CD8-positive, alpha-beta memory T cell (primary cell): Measurements from ENCODE around the gene ANO4. TPM values are rescaled to one million over a fixed set of nuclear protein-coding genes. Genes with fewer than 3 reads are reported as not detected.
"Not testable (repeated sequence)": the region's sequence is repeated elsewhere in the genome, so short reads cannot be mapped to it uniquely, and the experiment has no call there.

Experiments
- CTCF ChIA-PET: fragments of 350-600 bp; sonication (Branson Sonifier 250); formaldehyde crosslinking; loops from one replicate; lab custom pipeline; 2021; ENCODE audit warnings: antibody characterized with exemption; lab: Charles Lee
- POLR2A ChIA-PET: fragments of 350-600 bp; sonication (Branson Sonifier 250); formaldehyde crosslinking; loops from one replicate; lab custom pipeline; 2021; ENCODE audit warnings: antibody characterized with exemption; lab: Charles Lee
- DNase-seq, 5 donors: peaks; one replicate each; pipeline versions ENCODE4 v3.0.0 to v3.0.0-alpha.2; 2020 to 2022; ENCODE audit warnings: mixed read lengths in 1 of 5
- H3K27ac ChIP-seq: one replicate; pipeline ENCODE4 v1.7.0; 2013; ENCODE audit warnings: low read depth, mild to moderate bottlenecking, low read length, moderate library complexity
- H3K27me3 ChIP-seq: 2 replicates; pipeline ENCODE4 v1.7.0; 2013; ENCODE audit warnings: low read length, mild to moderate bottlenecking; ENCODE audit not compliant: insufficient read depth, poor library complexity, severe bottlenecking
- H3K36me3 ChIP-seq: 2 replicates; pipeline ENCODE4 v1.7.0; 2013; ENCODE audit warnings: mild to moderate bottlenecking, low read length, moderate library complexity; ENCODE audit not compliant: insufficient read depth
- H3K4me1 ChIP-seq: 2 replicates; pipeline ENCODE4 v1.7.0; 2013; ENCODE audit warnings: mild to moderate bottlenecking, low read length, moderate library complexity; ENCODE audit not compliant: insufficient read depth
- H3K4me3 ChIP-seq: 2 replicates; pipeline ENCODE4 v1.7.0; 2013; ENCODE audit warnings: mild to moderate bottlenecking, low read length
- H3K9me3 ChIP-seq: 2 replicates; pipeline ENCODE4 v1.7.0; 2013; ENCODE audit warnings: mild to moderate bottlenecking, low read length
- H3K27ac Mint-ChIP-seq, 8 donors: one replicate each; pipeline ENCODE4 v1.8.0; 2020 to 2021; ENCODE audit warnings: mixed read lengths in 8 of 8, mild to moderate bottlenecking in 6 of 8, inconsistent platforms in 3 of 8, moderate library complexity in 3 of 8
- H3K27me3 Mint-ChIP-seq, 2 donors: one replicate each; pipeline ENCODE4 v1.8.0; 2020 to 2021; ENCODE audit warnings: mixed read lengths in 2 of 2, mild to moderate bottlenecking in 1 of 2, moderate library complexity in 1 of 2
- H3K36me3 Mint-ChIP-seq, 3 donors: one replicate each; pipeline ENCODE4 v1.8.0; 2020 to 2021; ENCODE audit warnings: mixed read lengths in 3 of 3, inconsistent platforms in 1 of 3, mild to moderate bottlenecking in 1 of 3
- H3K4me1 Mint-ChIP-seq, 3 donors: one replicate each; pipeline ENCODE4 v1.8.0; 2020 to 2021; ENCODE audit warnings: mixed read lengths in 3 of 3, inconsistent platforms in 1 of 3, mild to moderate bottlenecking in 1 of 3
- H3K4me3 Mint-ChIP-seq, 7 donors: one replicate each; pipeline ENCODE4 v1.8.0; 2020 to 2021; ENCODE audit warnings: mixed read lengths in 7 of 7, mild to moderate bottlenecking in 6 of 7, moderate library complexity in 4 of 7, inconsistent platforms in 2 of 7
- H3K9me3 Mint-ChIP-seq, 5 donors: one replicate each; pipeline ENCODE4 v1.8.0; 2020 to 2022; ENCODE audit warnings: mixed read lengths in 5 of 5, mild to moderate bottlenecking in 3 of 5, moderate library complexity in 2 of 5, inconsistent platforms in 1 of 5
- polyA plus RNA-seq: library from polyadenylated mRNA; unstranded; fragments of 300-500 nt; fragmentation: Illumina TruSeq; gene quantifications from one replicate; pipeline ENCODE4 v1.2.3, GENCODE V29; 2021
- total RNA-seq, 2 experiments: library from RNA; stranded (reverse); gene quantifications; one replicate each; pipeline ENCODE4 v1.2.3, GENCODE V29; 2021

Gene ANO4
- total and polyA plus RNA-seq, 3 experiments from 2014 or later = not detected

GRCh38 chr12:101127521-101128219 is 333.1 kb downstream of the ANO4 start:
- Histone ChIP-seq H3K4me1 (no peaks in the 10 kb centered on the region), H3K36me3 (no peaks in the 10 kb centered on the region), H3K4me3 (no peak overlapping the region), H3K9me3 (no peaks in the 10 kb centered on the region), H3K27me3 (no peaks in the 10 kb centered on the region), H3K27ac (no peak overlapping the region)
- H3K4me3 Mint-ChIP-seq = no peak overlapping the region
- no peaks in the 10 kb centered on the region for H3K36me3 Mint-ChIP-seq
- H3K9me3 Mint-ChIP-seq = peaks cover 0 to 5% (median 0%) of the 10 kb centered on the region in 5 donors
- POLR2A ChIA-PET = no interaction called here
- no peak for DNase-seq
- CTCF ChIA-PET = no interaction called here
- H3K4me1 Mint-ChIP-seq = no peaks in the 10 kb centered on the region
- no peak overlapping the region for H3K27ac Mint-ChIP-seq
- H3K27me3 Mint-ChIP-seq = peaks cover 2 to 4% of the 10 kb centered on the region in 2 donors

GRCh38 chr12:101145777-101146431 is 351.3 kb downstream of the ANO4 start:
- H3K9me3 ChIP-seq, H3K36me3 Mint-ChIP-seq, H3K4me3 ChIP-seq, H3K36me3 ChIP-seq, H3K4me3 Mint-ChIP-seq, H3K27me3 Mint-ChIP-seq, H3K4me1 Mint-ChIP-seq, CTCF ChIA-PET, H3K4me1 ChIP-seq, H3K27ac ChIP-seq, H3K27me3 ChIP-seq, H3K27ac Mint-ChIP-seq, POLR2A ChIA-PET, DNase-seq, H3K9me3 Mint-ChIP-seq: not testable (repeated sequence)

GRCh38 chr12:101165319-101165718 is 370.7 kb downstream of the ANO4 start:
- Histone ChIP-seq H3K9me3 (no peaks in the 10 kb centered on the region), H3K27me3 (no peaks in the 10 kb centered on the region), H3K36me3 (no peaks in the 10 kb centered on the region), H3K4me3 (no peak overlapping the region), H3K4me1 (no peaks in the 10 kb centered on the region), H3K27ac (no peak overlapping the region)
- no peaks in the 10 kb centered on the region for H3K9me3 Mint-ChIP-seq
- no peak overlapping the region for H3K4me3 Mint-ChIP-seq
- H3K4me1 Mint-ChIP-seq = no peaks in the 10 kb centered on the region
- H3K36me3 Mint-ChIP-seq = no peaks in the 10 kb centered on the region
- POLR2A ChIA-PET = no interaction called here
- no peak overlapping the region for H3K27ac Mint-ChIP-seq
- DNase-seq = no peak
- no peaks in the 10 kb centered on the region for H3K27me3 Mint-ChIP-seq
- CTCF ChIA-PET = no interaction called here

GRCh38 chr12:101166866-101167265 is 372.3 kb downstream of the ANO4 start:
- no peaks in the 10 kb centered on the region for H3K36me3 ChIP-seq
- H3K9me3 ChIP-seq = no peaks in the 10 kb centered on the region
- no peaks in the 10 kb centered on the region for H3K4me1 ChIP-seq
- no peak for DNase-seq
- no peaks in the 10 kb centered on the region for H3K27me3 ChIP-seq
- no peak overlapping the region for H3K27ac ChIP-seq
- ChIA-PET CTCF (no interaction called here), POLR2A (no interaction called here)
- H3K27ac Mint-ChIP-seq = no peak overlapping the region
- no peak overlapping the region for H3K4me3 Mint-ChIP-seq
- peaks cover 0 to 2% of the 10 kb centered on the region in 2 donors for H3K27me3 Mint-ChIP-seq
- no peak overlapping the region for H3K4me3 ChIP-seq
- H3K9me3 Mint-ChIP-seq = no peaks in the 10 kb centered on the region
- H3K4me1 Mint-ChIP-seq = no peaks in the 10 kb centered on the region
- no peaks in the 10 kb centered on the region for H3K36me3 Mint-ChIP-seq

GRCh38 chr12:101168001-101168400 is 373.4 kb downstream of the ANO4 start:
- Mint-ChIP-seq H3K36me3 (no peaks in the 10 kb centered on the region), H3K4me3 (no peak overlapping the region), H3K9me3 (no peaks in the 10 kb centered on the region), H3K27me3 (peaks cover 0 to 2% of the 10 kb centered on the region in 2 donors), H3K4me1 (no peaks in the 10 kb centered on the region), H3K27ac (no peak overlapping the region)
- no peak for DNase-seq
- Histone ChIP-seq H3K4me1 (no peaks in the 10 kb centered on the region), H3K9me3 (no peaks in the 10 kb centered on the region), H3K4me3 (no peak overlapping the region), H3K27ac (no peak overlapping the region), H3K36me3 (no peaks in the 10 kb centered on the region), H3K27me3 (no peaks in the 10 kb centered on the region)
- ChIA-PET CTCF (no interaction called here), POLR2A (no interaction called here)

GRCh38 chr12:101172316-101172715 is 377.7 kb downstream of the ANO4 start:
- peaks cover 0 to 3% of the 10 kb centered on the region in 2 donors for H3K27me3 Mint-ChIP-seq
- no peaks in the 10 kb centered on the region for H3K4me1 Mint-ChIP-seq
- no peaks in the 10 kb centered on the region for H3K36me3 Mint-ChIP-seq
- Histone ChIP-seq H3K36me3 (no peaks in the 10 kb centered on the region), H3K27me3 (no peaks in the 10 kb centered on the region), H3K4me3 (no peak overlapping the region), H3K9me3 (no peaks in the 10 kb centered on the region), H3K4me1 (no peaks in the 10 kb centered on the region), H3K27ac (no peak overlapping the region)
- H3K27ac Mint-ChIP-seq = peak overlapping the region in 1 of 8 donors; percentile 75
- ChIA-PET POLR2A (no interaction called here), CTCF (no interaction called here)
- DNase-seq = no peak
- peaks cover 0 to 11% (median 5%) of the 10 kb centered on the region in 5 donors for H3K9me3 Mint-ChIP-seq
- H3K4me3 Mint-ChIP-seq = peak overlapping the region in 1 of 7 donors; percentile 54

- peaks cover 0 to 3% of the 10 kb centered on the region in 2 donors for H3K27me3 Mint-ChIP-seq
- Histone ChIP-seq H3K9me3 (no peaks in the 10 kb centered on the region), H3K27me3 (no peaks in the 10 kb centered on the region), H3K36me3 (no peaks in the 10 kb centered on the region), H3K27ac (no peak overlapping the region), H3K4me1 (no peaks in the 10 kb centered on the region), H3K4me3 (no peak overlapping the region)
- H3K27ac Mint-ChIP-seq = no peak overlapping the region
- peaks cover 0 to 11% (median 5%) of the 10 kb centered on the region in 5 donors for H3K9me3 Mint-ChIP-seq
- DNase-seq = no peak
- ChIA-PET POLR2A (no interaction called here), CTCF (no interaction called here)
- H3K4me3 Mint-ChIP-seq = no peak overlapping the region
- H3K4me1 Mint-ChIP-seq = no peaks in the 10 kb centered on the region
- H3K36me3 Mint-ChIP-seq = no peaks in the 10 kb centered on the region
Observed at GRCh38 chr12:101173197-101173749, 378.7 kb downstream of the ANO4 start.

- Histone ChIP-seq H3K9me3 (no peaks in the 10 kb centered on the region), H3K4me1 (no peaks in the 10 kb centered on the region), H3K27me3 (no peaks in the 10 kb centered on the region), H3K36me3 (no peaks in the 10 kb centered on the region), H3K4me3 (no peak overlapping the region), H3K27ac (no peak overlapping the region)
- Mint-ChIP-seq H3K4me1 (no peaks in the 10 kb centered on the region), H3K9me3 (peaks cover 0 to 11% (median 5%) of the 10 kb centered on the region in 5 donors), H3K4me3 (no peak overlapping the region), H3K36me3 (no peaks in the 10 kb centered on the region), H3K27me3 (peaks cover 0 to 3% of the 10 kb centered on the region in 2 donors), H3K27ac (no peak overlapping the region)
- no peak for DNase-seq
- CTCF ChIA-PET = no interaction called here
- POLR2A ChIA-PET = no interaction called here
Observed at GRCh38 chr12:101174541-101174940, 380.0 kb downstream of the ANO4 start.
